Hepatocyte (in vitro differentiated cells): ENCODE measurements around the gene NAT8. TPM values are rescaled to one million over a fixed set of nuclear protein-coding genes. Genes with fewer than 3 reads are reported as not detected.
A peak's percentile ranks its signal among the peaks of the same experiment; 100 is the strongest.
"Not testable (repeated sequence)": the region's sequence is repeated elsewhere in the genome, so short reads cannot be mapped to it uniquely, and the experiment has no call there.

Source experiments
- DNase-seq: peaks from one replicate; pipeline ENCODE4 v3.0.0-alpha.2; 2016; ENCODE audit warnings: low spot score
- H2AFZ ChIP-seq: fragments of 200-600 bp; sonication (generic); 2 replicates; pipeline ENCODE4 v1.6.0; 2016; ENCODE audit warnings: antibody characterized with exemption, mild to moderate bottlenecking
- H3K27ac ChIP-seq: fragments of 200-600 bp; sonication (generic); 2 replicates; pipeline ENCODE4 v1.5.1; 2016; ENCODE audit warnings: mild to moderate bottlenecking
- H3K27me3 ChIP-seq: fragments of 200-600 bp; sonication (generic); 2 replicates; pipeline ENCODE4 v1.6.1; 2016
- H3K36me3 ChIP-seq: fragments of 200-600 bp; sonication (generic); replicated peaks from 2 replicates; pipeline ENCODE4 v1.5.1; 2016; ENCODE audit warnings: low read depth; ENCODE audit not compliant: insufficient read depth
- H3K4me1 ChIP-seq: fragments of 200-600 bp; sonication (generic); 2 replicates; pipeline ENCODE4 v1.5.1; 2016; ENCODE audit warnings: mild to moderate bottlenecking, moderate library complexity; ENCODE audit not compliant: insufficient read depth
- H3K4me2 ChIP-seq: fragments of 200-600 bp; sonication (generic); 2 replicates; pipeline ENCODE4 v1.6.0; 2016
- H3K4me3 ChIP-seq: fragments of 200-600 bp; sonication (generic); 2 replicates; pipeline ENCODE4 v1.5.1; 2016; ENCODE audit warnings: mild to moderate bottlenecking
- H3K79me2 ChIP-seq: fragments of 200-600 bp; sonication (generic); 2 replicates; pipeline ENCODE4 v1.6.0; 2017; ENCODE audit warnings: mild to moderate bottlenecking
- H3K9me2 ChIP-seq: fragments of 200-600 bp; sonication (generic); replicated peaks from 2 replicates; pipeline ENCODE4 v1.6.0; 2017; ENCODE audit warnings: mild to moderate bottlenecking; ENCODE audit not compliant: insufficient read depth
- H3K9me3 ChIP-seq: fragments of 200-600 bp; sonication (generic); 2 replicates; pipeline ENCODE4 v1.5.1; 2016; ENCODE audit warnings: low read depth, mild to moderate bottlenecking
- H4K20me1 ChIP-seq: fragments of 200-600 bp; sonication (generic); 2 replicates; pipeline ENCODE4 v1.6.0; 2016; ENCODE audit warnings: mild to moderate bottlenecking; ENCODE audit not compliant: insufficient read depth, poor library complexity, severe bottlenecking
- WGBS: methylation state at CpG from one replicate; pipeline ENCODE4 v1.1.6; 2016; ENCODE audit warnings: low lambda C conversion rate; ENCODE audit errors: missing lambda C conversion rate; 5-methylcytosine and 5-hydroxymethylcytosine counted together
- polyA plus RNA-seq: library from polyadenylated mRNA; unstranded; fragments of >200 nt; fragmentation: Nextera tagmentation; extraction: Ambion mirVana; gene quantifications from 2 replicates; pipeline ENCODE4 v1.2.1, GENCODE V29; 2016
- total RNA-seq: library from RNA; depleted of rRNA; stranded (reverse); fragments of >200 nt; gene quantifications from 2 replicates; pipeline ENCODE4 v1.2.3, GENCODE V29; 2014
- TF ChIP-seq, protein P1 (sequence below): fragments of 200-600 bp; sonication (generic); IDR thresholded peaks from 2 replicates; pipeline ENCODE4 v1.5.1; 2016; ENCODE audit warnings: antibody characterized with exemption, mild to moderate bottlenecking; ENCODE audit not compliant: poor library complexity

NAT8 gene
- total and polyA plus RNA-seq, 2 experiments from 2014 or later = 3.3 to 3.8 TPM

GRCh38 chr2:73684905-73685304 lies 42.7 kb upstream of the NAT8 start:
- 32% methylated on average over 8 of the region's 9 CpGs for WGBS
- not testable (repeated sequence) for H3K36me3 ChIP-seq, H3K4me3 ChIP-seq, H3K27ac ChIP-seq, H3K9me2 ChIP-seq, H3K79me2 ChIP-seq, DNase-seq, H3K27me3 ChIP-seq, H3K4me2 ChIP-seq, H3K9me3 ChIP-seq, H3K4me1 ChIP-seq, H2AFZ ChIP-seq, H4K20me1 ChIP-seq
- TF ChIP-seq, protein P1, sequence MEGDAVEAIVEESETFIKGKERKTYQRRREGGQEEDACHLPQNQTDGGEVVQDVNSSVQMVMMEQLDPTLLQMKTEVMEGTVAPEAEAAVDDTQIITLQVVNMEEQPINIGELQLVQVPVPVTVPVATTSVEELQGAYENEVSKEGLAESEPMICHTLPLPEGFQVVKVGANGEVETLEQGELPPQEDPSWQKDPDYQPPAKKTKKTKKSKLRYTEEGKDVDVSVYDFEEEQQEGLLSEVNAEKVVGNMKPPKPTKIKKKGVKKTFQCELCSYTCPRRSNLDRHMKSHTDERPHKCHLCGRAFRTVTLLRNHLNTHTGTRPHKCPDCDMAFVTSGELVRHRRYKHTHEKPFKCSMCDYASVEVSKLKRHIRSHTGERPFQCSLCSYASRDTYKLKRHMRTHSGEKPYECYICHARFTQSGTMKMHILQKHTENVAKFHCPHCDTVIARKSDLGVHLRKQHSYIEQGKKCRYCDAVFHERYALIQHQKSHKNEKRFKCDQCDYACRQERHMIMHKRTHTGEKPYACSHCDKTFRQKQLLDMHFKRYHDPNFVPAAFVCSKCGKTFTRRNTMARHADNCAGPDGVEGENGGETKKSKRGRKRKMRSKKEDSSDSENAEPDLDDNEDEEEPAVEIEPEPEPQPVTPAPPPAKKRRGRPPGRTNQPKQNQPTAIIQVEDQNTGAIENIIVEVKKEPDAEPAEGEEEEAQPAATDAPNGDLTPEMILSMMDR = peak; percentile 10

- DNase-seq, H3K9me3 ChIP-seq, H3K79me2 ChIP-seq, H3K4me3 ChIP-seq, H3K36me3 ChIP-seq, H3K27me3 ChIP-seq, H3K4me1 ChIP-seq, H2AFZ ChIP-seq, H3K9me2 ChIP-seq, H3K4me2 ChIP-seq, H4K20me1 ChIP-seq, H3K27ac ChIP-seq: not testable (repeated sequence)
- 75% methylated on average over 1 of the region's 1 CpG for WGBS
These were observed 42.1 kb upstream of the NAT8 start for GRCh38 chr2:73684325-73684724.

DNA sequence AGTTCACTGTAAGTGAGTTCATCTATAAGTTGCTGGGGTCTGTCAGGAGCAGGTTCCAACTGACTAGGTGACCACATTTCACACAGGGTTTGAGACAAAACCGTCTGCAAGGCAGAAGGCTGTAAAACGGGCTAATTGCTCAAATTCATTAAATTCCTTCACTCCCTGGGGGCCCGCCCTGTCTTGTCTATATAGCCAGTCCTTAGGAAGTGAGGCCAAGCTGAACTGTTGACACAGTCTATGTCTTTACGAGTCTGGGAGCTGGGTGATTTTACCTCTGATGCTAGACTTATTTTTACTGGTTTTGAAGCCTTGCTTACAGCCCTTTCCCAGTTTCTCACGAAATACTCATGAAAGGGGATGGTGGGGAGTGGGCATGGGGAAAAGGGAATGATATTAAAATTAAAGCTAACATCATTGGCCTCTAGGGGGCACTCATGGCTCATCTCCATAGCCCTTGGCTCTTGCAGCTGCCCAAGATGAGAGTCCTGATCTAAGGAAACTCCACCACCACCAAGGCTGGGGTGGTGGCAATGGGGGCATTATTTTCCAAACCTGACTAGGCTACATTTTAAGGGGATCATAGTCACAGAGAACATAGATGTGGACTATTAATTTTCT lies 37.8 kb upstream of the NAT8 start:
- not testable (repeated sequence) for H3K27me3 ChIP-seq, H4K20me1 ChIP-seq, H3K4me1 ChIP-seq, H3K4me3 ChIP-seq, H3K27ac ChIP-seq, H3K9me3 ChIP-seq, H3K36me3 ChIP-seq, H2AFZ ChIP-seq, H3K9me2 ChIP-seq, H3K79me2 ChIP-seq
- 18% methylated on average over 5 of the region's 5 CpGs for WGBS
- peak overlapping the region; percentile 53 for H3K4me2 ChIP-seq
- TF ChIP-seq, protein P1 = peak; percentile 63
- peak; percentile 66 for DNase-seq

- not testable (repeated sequence) for H3K9me2 ChIP-seq, H3K79me2 ChIP-seq, H3K4me2 ChIP-seq, H4K20me1 ChIP-seq, H3K27ac ChIP-seq, DNase-seq, H3K4me3 ChIP-seq, H3K9me3 ChIP-seq, H3K27me3 ChIP-seq, H3K4me1 ChIP-seq, H3K36me3 ChIP-seq, H2AFZ ChIP-seq
- 61% methylated on average over 2 of the region's 2 CpGs for WGBS
These were observed 37.0 kb upstream of the NAT8 start for GRCh38 chr2:73679237-73679636.

DNA sequence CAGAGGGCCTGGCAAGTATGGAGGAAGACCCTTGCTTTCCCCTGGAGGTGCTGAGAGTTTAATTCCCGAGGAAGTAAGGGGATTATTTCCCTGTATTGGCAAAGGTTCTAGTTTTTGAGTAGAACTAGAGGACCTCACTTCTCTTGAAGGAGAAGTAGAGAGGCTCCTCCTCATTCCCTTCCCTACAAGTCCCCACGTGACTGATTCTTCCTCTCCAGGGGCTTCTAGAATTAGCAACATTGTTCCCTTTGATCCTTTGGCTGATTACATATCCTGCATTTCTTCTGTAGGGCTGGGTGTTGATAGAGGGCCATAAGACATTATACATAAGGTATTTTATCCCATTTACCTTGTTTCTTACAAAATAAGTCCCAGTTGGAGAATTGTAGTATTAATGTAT lies 35.8 kb upstream of the NAT8 start:
- WGBS = 69% methylated on average over 2 of the region's 2 CpGs
- not testable (repeated sequence) for H3K27ac ChIP-seq, H3K79me2 ChIP-seq, H3K36me3 ChIP-seq, H3K4me2 ChIP-seq, DNase-seq, H2AFZ ChIP-seq, H3K4me1 ChIP-seq, H3K4me3 ChIP-seq, H3K27me3 ChIP-seq, H3K9me3 ChIP-seq, H3K9me2 ChIP-seq, H4K20me1 ChIP-seq

- not testable (repeated sequence) for H4K20me1 ChIP-seq, H3K4me3 ChIP-seq, H3K4me1 ChIP-seq, DNase-seq, H3K4me2 ChIP-seq, H3K36me3 ChIP-seq, H3K79me2 ChIP-seq, H3K9me2 ChIP-seq, H2AFZ ChIP-seq, H3K9me3 ChIP-seq, H3K27ac ChIP-seq, H3K27me3 ChIP-seq
- 85% methylated on average over 6 of the region's 6 CpGs for WGBS
These were observed 34.0 kb upstream of the NAT8 start for GRCh38 chr2:73676211-73676610.

GRCh38 chr2:73674696-73675157 lies 32.5 kb upstream of the NAT8 start:
- not testable (repeated sequence) for H3K4me3 ChIP-seq, DNase-seq

DNA sequence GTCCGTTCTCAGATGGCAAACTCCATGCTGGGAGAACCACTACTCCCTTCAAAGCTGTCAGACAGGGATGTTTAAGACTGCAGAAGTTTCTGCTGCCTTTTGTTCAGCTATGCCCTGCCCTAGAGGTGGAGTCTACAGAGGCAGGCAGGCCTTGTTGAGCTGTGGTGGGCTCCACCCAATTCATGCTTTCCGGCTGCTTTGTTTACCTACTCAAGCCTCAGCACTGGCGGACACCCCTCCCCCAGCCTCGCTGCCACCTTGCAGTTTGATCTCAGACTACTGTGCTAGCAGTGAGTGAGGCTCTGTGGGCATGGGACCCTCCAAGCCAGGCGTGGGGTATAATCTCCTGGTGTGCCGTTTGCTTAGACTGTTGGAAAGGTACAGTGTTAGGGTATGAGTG lies 27.8 kb upstream of the NAT8 start:
- H3K36me3 ChIP-seq, H3K4me2 ChIP-seq, H3K4me3 ChIP-seq, H3K9me2 ChIP-seq, H3K27ac ChIP-seq, H3K4me1 ChIP-seq, H2AFZ ChIP-seq, H4K20me1 ChIP-seq, H3K79me2 ChIP-seq, H3K27me3 ChIP-seq, DNase-seq, H3K9me3 ChIP-seq: not testable (repeated sequence)
- WGBS = 70% methylated on average over 6 of the region's 6 CpGs

More at GRCh38 chr2:73674696-73675157, 32.5 kb upstream of the NAT8 start:
- not testable (repeated sequence) for H3K27me3 ChIP-seq, H3K79me2 ChIP-seq, H4K20me1 ChIP-seq, H3K4me1 ChIP-seq, H3K9me2 ChIP-seq, H3K4me2 ChIP-seq, H2AFZ ChIP-seq, H3K9me3 ChIP-seq, H3K36me3 ChIP-seq, H3K27ac ChIP-seq
- 70% methylated on average over 1 of the region's 1 CpG for WGBS
